G401 (cell line): ENCODE measurements around the gene KMO. TPM values are rescaled to one million over a fixed set of nuclear protein-coding genes. Genes with fewer than 3 reads are reported as not detected.

Experiments
- DNase-seq: peaks from one replicate; pipeline ENCODE4 v3.0.0-alpha.2; 2015; ENCODE audit warnings: low spot score
- in situ Hi-C: cut with HindIII; loops from 2 replicates; pipeline ENCODE4 v1.10.0; 2016; ENCODE audit warnings: low sequenced_read_pairs, mixed read lengths
- total RNA-seq: library from RNA; depleted of rRNA; stranded (reverse); fragments of >200 nt; shearing (Covaris generic); gene quantifications from 2 replicates; pipeline ENCODE4 v1.2.3, GENCODE V29; 2014; rRNA removed

The KMO gene
- total RNA-seq, 1 experiment from 2014 or later: not detected

- in situ Hi-C loops: no loop called here
- peak; percentile 85 for DNase-seq
Measured at GRCh38 chr1:241640149-241640866, 108.1 kb downstream of the KMO start, which contains the start of the genes CHML and OPN3. CHML (minus strand) TSS chr1:241640369; CDS start chr1:241635766, 4,603 bp downstream. OPN3 (minus strand) TSS chr1:241640369; CDS start chr1:241640254, 115 bp downstream.

- DNase-seq: peak; percentile 32
- in situ Hi-C loops: no loop called here
Measured at GRCh38 chr1:241640867-241641622, 108.9 kb downstream of the KMO start.

- peak; percentile 3 for DNase-seq
- in situ Hi-C loops: no loop called here
Measured at GRCh38 chr1:241641773-241642592, 109.8 kb downstream of the KMO start.

GRCh38 chr1:241642593-241642944, 110.4 kb downstream of the KMO start:
- in situ Hi-C loops: no loop called here
- DNase-seq: no peak

GRCh38 chr1:241644259-241644658, 112.1 kb downstream of the KMO start:
- no peak for DNase-seq
- in situ Hi-C loops: no loop called here

GRCh38 chr1:241645199-241645598, 113.0 kb downstream of the KMO start:
- no peak for DNase-seq
- in situ Hi-C loops: no loop called here

Other genes with a start within 250 kb of the KMO start
- not detected in 2 replicates for gene RGS7, start 175.2 kb upstream of the KMO start, total RNA-seq
- gene FH, start 12.6 kb upstream of the KMO start, total RNA-seq: 126 and 145 TPM in 2 replicates
- gene CHML, start 108.0 kb downstream of the KMO start, total RNA-seq: 3.4 and 8.9 TPM in 2 replicates
- 13.4 and 14.4 TPM in 2 replicates for gene OPN3, start 108.0 kb downstream of the KMO start, total RNA-seq
- gene WDR64, start 119.9 kb downstream of the KMO start, total RNA-seq: not detected in 2 replicates